ENCODE results near the gene NPRL2. TPM values are rescaled to one million over a fixed set of nuclear protein-coding genes. Genes with fewer than 3 reads are reported as not detected.

The NPRL2 gene
- total and polyA plus RNA-seq, 2 of the 8 experiments (the other 6 are each of a cell fraction or from before 2014, with no cell fraction given), result 28.4 to 51.4 TPM

DNA sequence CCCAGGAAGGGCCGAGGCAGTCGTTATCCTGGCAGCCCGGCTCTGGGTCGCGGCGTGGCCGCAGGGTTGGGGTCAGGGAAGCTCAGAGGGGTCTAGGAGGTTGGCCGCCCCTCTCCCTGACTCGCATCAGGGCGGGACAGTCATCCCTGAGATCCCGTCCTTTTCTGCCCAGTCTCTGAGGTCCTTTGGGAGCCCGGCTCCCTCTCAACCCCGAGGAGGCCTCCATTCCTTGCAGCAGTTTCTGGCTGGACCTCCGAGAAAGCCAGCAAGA, 28.5 kb downstream of the NPRL2 start:
- no peak for FAIRE-seq
- H3K36me3 ChIP-seq (ENCODE audit: control insufficient read depth in 2 of 4, insufficient read depth in 4 of 4, low read length in 3 of 4), result peaks cover 23 to 35% (median 30%) of the 10 kb centered on the region in 4 experiments
- peak overlapping the region in 3 of 4 experiments; percentile 61 to 78 (median 66); a peak in 6 of 7 replicates for H3K9ac ChIP-seq (replicated peaks in 1 of 4; ENCODE audit: extremely low read depth in 1 of 4, low read depth in 3 of 4, low read length in 3 of 4)
- H4K91ac ChIP-seq (replicated peaks; ENCODE audit: insufficient read length, low read length), result peak overlapping the region; percentile 91
- peaks cover 13 to 28% of the 10 kb centered on the region in 2 experiments for H4K20me1 ChIP-seq (replicated peaks in 1 of 2; ENCODE audit: control insufficient read depth in 1 of 2, insufficient read depth in 2 of 2, low read length in 2 of 2)
- peaks cover 0 to 29% of the 10 kb centered on the region in 2 experiments; a peak in 3 of 4 replicates for H3K79me2 ChIP-seq (ENCODE audit: control insufficient read depth in 1 of 2, insufficient read depth in 2 of 2, low read length in 2 of 2)
- peaks cover 17% of the 10 kb centered on the region for H3K23me2 ChIP-seq (ENCODE audit: low read depth, low read length)
- H2BK12ac ChIP-seq (ENCODE audit: low read depth, low read length), result no peak overlapping the region; the same call in 1 of the 2 replicates
- no peak overlapping the region for H2AK5ac ChIP-seq (ENCODE audit: low read depth, low read length)
- no peaks in the 10 kb centered on the region for H3K27me3 ChIP-seq (replicated peaks in 1 of 4; ENCODE audit: control insufficient read depth in 3 of 4, extremely low read depth in 1 of 4, insufficient read depth in 3 of 4, low read length in 3 of 4)
- TF ChIP-seq KDM4A (IDR thresholded peaks at IDR 0.05; ENCODE audit: low read depth, low read length, severe bottlenecking), result peak; percentile 73
- no peak for TF ChIP-seq TEAD4 (IDR thresholded peaks at IDR 0.05; ENCODE audit: low read depth, low read length)
- TF ChIP-seq POLR2AphosphoS5 (IDR thresholded peaks at IDR 0.05; ENCODE audit: low read depth, low read length), result peak; percentile 17; the same call in 1 of the 2 replicates
- TF ChIP-seq EP300 (IDR thresholded peaks at IDR 0.05; ENCODE audit: borderline replicate concordance in 1 of 2, low read depth in 2 of 2, low read length in 2 of 2), result no peak
- peak; percentile 20 for TF ChIP-seq SAP30 (IDR thresholded peaks at IDR 0.05; ENCODE audit: insufficient read depth, insufficient replicate concordance, low read length)
- TF ChIP-seq JUND (IDR thresholded peaks at IDR 0.05; ENCODE audit: low read length), result no peak
- TF ChIP-seq POLR2A (IDR thresholded peaks at IDR 0.05; ENCODE audit: control extremely low read depth in 1 of 2, low read depth in 2 of 2, low read length in 2 of 2), result peak in 1 of 2 experiments; percentile 16; a peak in 1 of 3 replicates
- H4K8ac ChIP-seq (ENCODE audit: extremely low read depth, insufficient read depth, low read length), result peak overlapping the region; percentile 36; the same call in 1 of the 2 replicates
- peak overlapping the region; percentile 38; the same call in 1 of the 2 replicates for H3K27ac ChIP-seq (ENCODE audit: low read depth, low read length)
- H3K79me1 ChIP-seq (ENCODE audit: low read depth, low read length), result peaks cover 20% of the 10 kb centered on the region
- H3K23ac ChIP-seq (ENCODE audit: insufficient read length), result no peak overlapping the region
- no peak overlapping the region for H2BK20ac ChIP-seq (ENCODE audit: low read length)
- no peaks in the 10 kb centered on the region for H3K9me3 ChIP-seq (ENCODE audit: insufficient read depth in 2 of 2, low read depth in 1 of 2, low read length in 1 of 2)
- H3K4me3 ChIP-seq (ENCODE audit: extremely low read depth in 1 of 4, insufficient read depth in 2 of 4, low read depth in 3 of 4, low read length in 4 of 4), result peak overlapping the region; percentile 89 to 96 (median 94)
- peak overlapping the region; percentile 97 for H3K18ac ChIP-seq (ENCODE audit: extremely low read depth, low read length)
- peak overlapping the region; percentile 33 for H3K4ac ChIP-seq (replicated peaks; ENCODE audit: insufficient read length, low read depth, low read length)
- peak overlapping the region; percentile 99 for H2BK5ac ChIP-seq (ENCODE audit: low read depth, low read length)
- H2BK120ac ChIP-seq (replicated peaks; ENCODE audit: low read depth, low read length), result no peak overlapping the region
- ChIA-PET CTCF (ENCODE audit: partially characterized antibody) (interaction anchor here (1.0 to 7.5 kb wide), 14 partner anchors 10 to 130 kb away, joined by 3 to 75 read pairs (median 7); partner anchors contain the start of genes CYB561D2, GNAT1, HYAL1 and IFRD2), POLR2A (ENCODE audit: partially characterized antibody) (interaction anchor here (1.4 to 12.6 kb wide), 9 partner anchors 8 to 86 kb away, joined by 3 to 149 read pairs (median 16); partner anchors contain the start of genes GNAI2, HYAL1, HYAL3 and IFRD2)
- peak overlapping the region; percentile 64 for H4K5ac ChIP-seq (ENCODE audit: insufficient read length, low read depth, low read length)
- no peak for DNase-seq (ENCODE audit: low read depth in 1 of 2, low spot score in 2 of 2)
- 1% methylated on average over 14 of the region's 14 CpGs; no CpG with 5 or more reads in 1 of the 2 experiments for WGBS, 2 experiments (ENCODE audit: extremely low coverage in 1 of 2, insufficient coverage in 1 of 2, insufficient read length in 1 of 2, insufficient replicate concordance in 2 of 2, low coverage in 1 of 2, low lambda C conversion rate in 2 of 2, missing lambda C conversion rate in 1 of 2)
- peak overlapping the region; percentile 84 for H3K56ac ChIP-seq (replicated peaks; ENCODE audit: insufficient read length, low read depth, low read length)
- H2BK15ac ChIP-seq (ENCODE audit: low read length), result peak overlapping the region; percentile 88; the same call in 1 of the 2 replicates
- H3K14ac ChIP-seq (ENCODE audit: insufficient read length), result no peak overlapping the region
- H3K4me2 ChIP-seq (ENCODE audit: insufficient read depth in 1 of 2, low read depth in 2 of 2, low read length in 2 of 2), result peak overlapping the region; percentile 97
- H2AFZ ChIP-seq (ENCODE audit: low read length), result peak overlapping the region; percentile 29; the same call in 1 of the 2 replicates
- H3K4me1 ChIP-seq (replicated peaks in 1 of 4; ENCODE audit: control insufficient read depth in 3 of 4, insufficient read depth in 4 of 4, low read length in 3 of 4), result peaks cover 0 to 37% (median 20%) of the 10 kb centered on the region in 4 experiments; a peak in 6 of 7 replicates

All from H1 (cell line).